GM04504 (cell line): Measurements from ENCODE around the gene LAMC2.
A peak's percentile ranks its signal among the peaks of the same experiment; 100 is the strongest.

Experiments used
- DNase-seq: peaks from one replicate; pipeline ENCODE4 v3.0.0-alpha.2; 2012; ENCODE audit warnings: low read depth

The LAMC2 gene

GRCh38 chr1:183214021-183214970, 28.2 kb downstream of the LAMC2 start:
- DNase-seq, result no peak

DNA sequence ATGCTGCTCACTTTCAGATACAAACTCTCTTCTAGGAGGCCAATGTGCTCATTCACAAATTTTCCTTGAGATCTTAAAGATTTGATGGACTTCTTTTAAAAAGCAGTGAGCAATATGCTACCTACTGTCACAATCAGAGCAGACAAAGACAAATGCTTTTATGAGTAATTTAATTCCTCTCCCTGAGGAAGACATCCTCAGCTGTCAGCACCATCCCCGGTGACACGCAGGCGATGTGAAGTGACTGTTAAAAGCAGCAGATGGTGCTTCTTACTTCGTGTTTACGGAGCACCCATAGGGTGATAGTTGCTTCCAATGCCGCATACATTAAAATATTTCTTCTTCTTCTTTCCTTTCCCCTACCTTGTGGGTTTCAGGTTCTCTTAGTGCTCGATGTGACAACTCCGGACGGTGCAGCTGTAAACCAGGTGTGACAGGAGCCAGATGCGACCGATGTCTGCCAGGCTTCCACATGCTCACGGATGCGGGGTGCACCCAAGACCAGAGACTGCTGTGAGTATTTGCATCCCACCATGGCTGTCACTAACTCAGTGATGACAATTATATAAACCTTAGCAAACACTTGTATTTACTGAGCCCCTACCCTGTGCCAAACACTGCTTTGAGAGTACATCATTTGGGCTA, 29.1 kb downstream of the LAMC2 start:
- no peak for DNase-seq

GRCh38 chr1:183215936-183216335, 29.9 kb downstream of the LAMC2 start:
- DNase-seq, result no peak

GRCh38 chr1:183218027-183218618, 32.1 kb downstream of the LAMC2 start:
- DNase-seq, result no peak

DNA sequence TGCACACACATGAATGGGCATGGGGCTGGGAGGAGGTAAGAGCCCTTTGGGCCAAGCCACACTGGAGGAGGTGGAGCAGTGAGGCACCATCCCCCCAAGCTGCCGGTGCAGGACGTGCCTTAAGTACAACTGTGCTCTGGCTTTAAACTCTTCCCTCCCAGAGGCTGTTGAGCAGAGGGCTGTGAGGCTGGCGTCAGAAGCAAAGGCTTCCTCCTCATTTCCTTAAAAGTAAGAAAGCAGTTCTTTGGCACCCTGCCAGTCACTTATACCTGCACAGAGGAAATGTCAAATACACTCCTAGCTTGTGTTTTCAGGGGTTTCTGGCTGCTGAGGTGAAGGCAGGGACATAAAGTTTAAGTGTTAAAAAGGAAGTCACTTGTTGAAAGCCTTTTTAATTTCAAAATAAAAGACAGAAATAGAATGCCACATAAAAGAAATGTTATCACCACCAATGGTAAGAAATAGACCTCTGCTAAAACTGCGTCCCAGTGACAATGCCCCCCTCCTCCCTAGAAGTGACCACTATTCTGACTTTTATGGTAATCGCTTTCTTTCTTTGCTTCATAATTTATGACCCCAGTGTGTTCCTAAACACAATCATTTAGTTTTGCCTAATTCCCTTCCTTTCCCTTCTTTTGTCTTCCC, 33.0 kb downstream of the LAMC2 start:
- DNase-seq, result no peak

DNA sequence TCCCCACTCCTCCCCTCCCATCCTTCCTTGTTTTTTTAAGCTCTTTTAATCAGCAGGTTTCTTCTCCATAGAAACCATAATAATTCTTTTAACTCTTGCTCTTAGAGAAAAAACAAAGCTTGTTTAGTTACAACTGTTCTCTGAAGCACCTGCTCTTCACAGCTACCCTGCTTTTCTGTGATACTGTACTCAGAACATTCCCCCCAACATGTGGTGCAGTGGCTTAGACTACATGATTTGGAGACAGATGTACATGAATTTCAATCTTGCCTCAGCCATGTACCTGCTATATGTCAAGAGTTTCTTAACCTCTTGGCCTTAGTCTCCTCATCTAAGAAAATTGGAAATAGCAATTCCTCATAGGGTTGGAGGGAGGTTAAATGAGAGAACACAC, 33.5 kb downstream of the LAMC2 start:
- no peak for DNase-seq

- DNase-seq, result no peak
These were observed 36.8 kb downstream of the LAMC2 start for GRCh38 chr1:183222909-183223308.

DNA sequence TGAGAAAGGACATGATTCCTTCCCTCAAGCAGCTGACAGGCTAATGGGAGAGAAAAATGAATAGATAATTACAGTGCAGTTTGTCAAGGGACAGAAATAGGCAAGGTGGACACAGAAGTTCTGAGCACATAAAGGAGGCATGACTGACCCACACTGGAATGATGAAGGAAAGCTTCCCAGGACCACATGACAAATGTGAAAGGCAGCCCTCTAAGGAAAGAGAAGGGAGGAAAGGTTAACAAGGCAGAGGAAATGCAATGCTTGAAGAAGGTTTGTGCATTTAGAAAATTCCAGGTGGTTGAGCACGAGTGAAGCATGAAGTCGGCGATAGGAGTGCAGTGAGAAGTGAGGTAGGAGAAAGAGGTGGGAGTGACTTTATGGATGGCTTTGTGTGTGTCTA, 37.4 kb downstream of the LAMC2 start:
- DNase-seq, result no peak

GRCh38 chr1:183226361-183226760, 40.3 kb downstream of the LAMC2 start:
- DNase-seq, result no peak

- DNase-seq, result no peak
These were observed 40.9 kb downstream of the LAMC2 start for GRCh38 chr1:183226963-183227362.

- no peak for DNase-seq
These were observed 41.6 kb downstream of the LAMC2 start for GRCh38 chr1:183227422-183228346.

GRCh38 chr1:183228347-183229220, 42.5 kb downstream of the LAMC2 start:
- DNase-seq, result no peak

DNA sequence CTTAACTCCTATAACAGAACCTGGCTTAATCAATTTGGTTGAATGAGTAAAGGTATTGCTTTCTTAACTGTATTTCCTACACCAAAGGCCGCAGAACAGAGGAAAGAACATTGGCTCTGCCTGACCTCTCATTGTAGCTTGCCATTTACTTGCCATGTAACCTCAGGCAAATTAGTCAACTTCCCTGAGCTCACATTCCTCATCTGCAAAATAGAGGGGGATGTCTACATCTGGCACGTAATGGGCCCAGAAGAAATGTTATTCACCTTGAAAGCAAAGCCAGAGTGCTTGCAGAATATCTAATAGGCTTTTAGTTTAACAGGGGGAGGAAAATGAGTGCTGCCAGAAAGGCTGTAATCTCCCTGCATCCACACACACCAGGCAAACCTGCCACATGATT, 44.3 kb downstream of the LAMC2 start:
- DNase-seq, result no peak

GRCh38 chr1:183231545-183231944, 45.5 kb downstream of the LAMC2 start:
- DNase-seq, result no peak

DNA sequence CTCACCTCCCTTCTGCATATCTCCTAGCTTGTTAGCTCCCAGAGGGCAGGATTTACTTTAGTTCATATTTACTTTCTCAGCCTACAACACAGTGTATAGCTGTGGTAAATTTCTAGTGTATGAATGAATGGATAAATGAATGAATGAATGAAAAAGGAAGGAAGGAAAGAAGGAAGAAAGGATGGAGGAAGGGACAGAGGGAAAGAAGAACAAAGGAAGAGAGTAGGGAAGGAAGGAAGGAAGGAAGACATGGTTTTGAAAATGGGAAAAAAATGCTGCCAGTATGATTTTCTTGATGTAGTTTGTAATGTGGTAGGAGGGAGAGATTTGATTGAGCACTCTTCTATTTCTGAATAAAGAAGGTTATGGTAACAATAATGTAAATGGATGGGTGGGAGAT, 47.0 kb downstream of the LAMC2 start:
- no peak for DNase-seq

DNA sequence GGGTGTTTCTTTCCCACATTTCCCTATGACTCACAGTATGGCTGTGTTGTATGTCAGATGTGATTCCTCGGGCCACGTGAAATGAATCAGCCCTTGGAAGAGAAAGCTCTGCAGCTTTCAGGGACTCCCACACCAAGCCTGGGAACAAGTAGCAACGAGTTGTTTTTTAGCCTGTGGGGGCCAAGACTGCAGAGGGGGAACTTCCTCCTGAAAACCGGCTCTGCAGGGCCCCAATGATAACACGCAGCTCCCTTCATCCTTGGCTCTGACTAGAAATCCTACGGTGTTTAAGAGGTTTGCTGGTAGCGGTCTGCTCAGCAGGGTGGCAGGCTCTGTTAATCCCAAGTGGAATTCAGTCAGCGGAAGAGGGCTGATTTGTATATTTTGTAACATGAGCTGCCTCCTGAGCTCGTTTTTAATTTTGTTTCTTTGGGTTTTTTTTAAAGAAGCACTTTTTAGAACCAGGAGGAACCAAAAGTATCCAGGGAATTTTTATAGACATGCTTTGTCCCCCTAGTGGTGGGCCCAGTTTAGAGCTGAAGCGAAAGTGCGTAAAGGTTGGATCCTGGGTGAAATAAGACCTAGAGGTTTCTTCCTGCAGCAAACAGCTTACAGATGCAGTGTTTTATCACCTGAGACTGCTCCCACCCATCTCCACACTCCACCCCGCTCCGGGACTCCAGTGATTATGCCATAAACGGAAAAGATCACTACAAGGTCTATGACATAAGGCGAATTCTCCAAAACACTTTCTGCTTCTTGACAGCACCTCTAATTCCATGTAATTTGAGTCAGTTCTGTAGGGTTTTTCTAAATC, 48.8 kb downstream of the LAMC2 start:
- DNase-seq, result peak; percentile 94

DNA sequence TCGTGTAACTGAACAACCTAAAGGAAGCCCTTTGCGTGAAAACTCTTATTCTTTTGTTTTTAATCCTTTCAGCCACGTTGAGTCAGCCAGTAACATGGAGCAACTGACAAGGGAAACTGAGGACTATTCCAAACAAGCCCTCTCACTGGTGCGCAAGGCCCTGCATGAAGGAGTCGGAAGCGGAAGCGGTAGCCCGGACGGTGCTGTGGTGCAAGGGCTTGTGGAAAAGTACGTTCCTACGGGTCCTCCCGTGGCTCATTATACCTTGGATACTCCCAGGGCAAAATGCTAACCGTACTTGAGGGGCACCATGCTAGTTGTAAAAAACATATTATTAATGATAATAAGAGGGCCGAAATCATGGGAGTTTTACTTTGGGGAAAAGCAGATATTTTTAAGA, 49.4 kb downstream of the LAMC2 start:
- no peak for DNase-seq

GRCh38 chr1:183236158-183236725, 50.2 kb downstream of the LAMC2 start:
- no peak for DNase-seq

DNA sequence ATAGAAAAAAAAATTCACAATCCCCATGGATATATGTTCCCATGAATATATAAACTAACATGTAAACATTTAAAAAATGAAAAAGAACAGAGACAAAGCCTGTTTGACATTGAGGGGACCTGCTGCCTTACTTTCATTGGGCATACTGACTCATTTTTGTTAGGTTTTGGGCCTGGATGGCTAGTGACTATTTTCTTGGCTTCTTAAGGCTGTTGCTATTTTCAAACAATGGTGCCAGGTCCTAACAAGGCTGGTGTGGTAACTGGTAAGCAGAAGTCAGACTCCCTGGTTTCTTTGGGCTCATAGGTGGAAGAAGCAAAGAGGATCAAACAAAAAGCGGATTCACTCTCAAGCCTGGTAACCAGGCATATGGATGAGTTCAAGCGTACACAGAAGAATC, 51.0 kb downstream of the LAMC2 start:
- no peak for DNase-seq
